CD4-positive, alpha-beta T cell treated with Interleukin-12 subunit alpha and Interleukin-12 subunit beta, for 1 hour (primary cell): ENCODE results near the gene CADPS.
A peak's percentile ranks its signal among the peaks of the same experiment; 100 is the strongest.

Experiments
- DNase-seq: peaks from one replicate; pipeline ENCODE4 v3.0.0-alpha.2; 2020

The CADPS gene

GRCh38 chr3:62481962-62482361 lies 393.3 kb downstream of the CADPS start:
- DNase-seq, result no peak

DNA sequence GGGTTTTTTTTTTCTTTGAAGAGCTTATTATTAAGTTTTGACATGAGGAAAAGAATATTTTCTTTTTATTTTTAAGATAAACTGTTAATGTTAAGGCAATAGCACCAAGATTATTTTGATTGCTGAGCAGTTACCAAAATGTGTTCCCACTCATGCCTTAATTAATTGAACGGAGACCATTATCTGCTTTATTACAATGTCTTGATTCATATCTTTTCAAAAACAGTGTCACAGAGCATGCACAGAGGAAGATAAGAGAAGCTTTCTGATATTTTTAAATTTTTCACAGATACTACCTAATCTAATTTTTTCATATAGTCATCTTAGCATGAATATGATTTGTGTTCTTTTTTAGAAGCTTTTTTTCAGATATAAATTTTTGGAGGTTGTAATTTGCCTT lies 395.2 kb downstream of the CADPS start:
- no peak for DNase-seq

GRCh38 chr3:62479326-62479725 lies 395.9 kb downstream of the CADPS start:
- DNase-seq, result no peak

- no peak for DNase-seq
Observed at GRCh38 chr3:62475306-62475705, 399.9 kb downstream of the CADPS start.

DNA sequence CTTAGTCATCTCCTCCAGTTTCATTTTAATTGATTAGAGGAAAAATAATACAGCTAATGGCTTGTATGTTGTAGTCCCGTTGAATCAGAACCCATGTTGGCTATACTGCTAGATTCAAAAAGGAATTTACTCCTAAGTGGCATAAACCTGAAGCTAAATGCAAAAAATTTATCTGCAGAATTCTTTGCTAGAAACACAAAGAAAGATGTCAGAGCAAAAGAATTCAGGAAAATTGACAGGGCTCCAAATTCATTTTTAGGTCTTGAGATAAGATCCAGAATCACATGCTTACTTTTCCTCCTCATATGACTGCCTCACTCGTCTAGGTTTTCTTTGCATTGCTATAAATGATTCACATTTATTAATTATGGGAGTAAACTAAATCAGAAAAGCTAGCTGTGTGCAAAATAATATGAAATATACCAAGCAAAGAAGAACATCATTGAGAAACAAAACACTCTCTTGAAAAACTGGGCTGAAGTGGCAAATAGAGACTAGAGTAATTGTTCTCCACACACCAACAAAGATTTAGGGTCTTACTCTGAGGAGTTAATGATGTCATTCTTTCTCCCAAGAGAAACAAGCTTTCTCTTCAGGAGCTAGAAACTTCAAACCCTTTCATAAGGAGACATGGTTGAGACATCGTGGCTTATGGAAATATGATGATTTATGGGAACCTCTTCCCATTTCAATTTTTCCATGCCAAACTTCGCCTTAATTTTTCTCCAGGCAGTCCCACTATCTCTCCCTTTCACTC lies 407.1 kb downstream of the CADPS start:
- no peak for DNase-seq

DNA sequence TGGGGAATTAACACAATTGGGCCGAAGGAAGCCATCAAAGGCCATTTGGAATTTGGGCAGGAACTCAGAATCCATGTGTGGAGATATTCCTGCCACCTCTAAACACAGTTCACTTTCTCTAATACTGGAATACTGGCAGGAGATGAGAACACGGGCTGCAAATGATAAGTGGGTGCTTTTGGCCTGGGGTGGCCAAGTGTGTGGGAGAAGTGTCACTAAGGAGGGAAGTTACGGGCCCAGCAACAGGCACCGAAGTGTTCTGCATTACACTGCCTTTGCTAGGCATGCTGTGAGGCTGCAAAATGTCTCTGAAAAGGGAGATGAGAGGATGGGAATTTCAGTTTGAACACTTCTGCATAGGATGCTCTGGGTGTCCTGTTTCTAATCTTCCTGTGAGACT lies 412.4 kb downstream of the CADPS start:
- no peak for DNase-seq

DNA sequence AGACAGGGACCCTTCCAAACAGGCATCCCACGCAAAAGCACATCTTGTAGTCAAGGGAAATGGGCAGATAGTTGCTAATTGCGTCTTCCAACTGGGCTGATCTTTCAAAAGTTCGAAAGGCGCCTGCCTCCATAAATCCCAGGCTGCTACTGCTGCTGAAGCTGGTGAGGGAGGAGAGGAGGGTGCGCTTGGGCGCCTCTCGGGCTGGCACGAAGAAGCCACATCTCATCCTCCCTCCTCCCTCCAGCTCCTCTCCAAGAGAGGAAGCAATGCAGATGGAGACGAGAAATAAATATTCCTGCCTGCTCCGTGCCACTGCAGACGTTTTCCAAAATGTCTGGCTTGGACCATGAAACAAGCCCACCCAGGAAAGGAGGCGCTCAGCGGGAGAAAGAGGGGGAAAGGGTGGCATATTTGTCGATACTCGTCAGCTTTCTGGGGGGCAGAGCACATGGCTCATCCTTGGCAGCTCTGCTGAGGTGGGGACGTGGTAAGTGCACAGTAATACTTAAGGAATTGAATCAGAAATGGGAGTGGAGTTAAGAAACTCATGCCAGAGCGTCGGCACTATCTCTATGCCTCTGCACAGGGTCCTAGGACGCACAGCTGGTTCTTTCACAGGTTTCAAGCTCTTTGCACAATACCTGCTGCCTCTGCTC lies 413.0 kb downstream of the CADPS start:
- DNase-seq, result no peak

DNA sequence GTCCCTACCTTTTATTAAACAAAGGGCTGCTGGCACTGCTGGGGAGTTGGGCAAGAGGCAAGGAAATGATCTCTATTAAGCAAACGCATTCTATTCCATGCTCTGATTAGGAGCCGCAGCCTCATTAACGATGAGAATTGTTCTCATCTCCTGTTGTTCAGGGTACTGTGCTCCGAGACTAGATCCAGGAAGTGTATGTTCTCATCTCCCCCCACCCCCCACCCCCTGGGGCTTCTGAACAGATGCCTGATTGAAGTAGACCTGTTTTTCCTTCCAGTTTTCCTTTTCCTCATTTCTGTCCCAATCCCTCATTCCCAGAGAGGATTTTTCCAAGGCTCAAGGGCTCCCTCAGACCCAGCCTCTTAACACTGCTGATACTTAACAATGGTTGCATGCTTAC lies 420.3 kb downstream of the CADPS start:
- DNase-seq, result no peak

- DNase-seq, result no peak
Observed at GRCh38 chr3:62453448-62453847, 421.8 kb downstream of the CADPS start.

- DNase-seq, result no peak
Observed at GRCh38 chr3:62451211-62451887, 423.9 kb downstream of the CADPS start.

DNA sequence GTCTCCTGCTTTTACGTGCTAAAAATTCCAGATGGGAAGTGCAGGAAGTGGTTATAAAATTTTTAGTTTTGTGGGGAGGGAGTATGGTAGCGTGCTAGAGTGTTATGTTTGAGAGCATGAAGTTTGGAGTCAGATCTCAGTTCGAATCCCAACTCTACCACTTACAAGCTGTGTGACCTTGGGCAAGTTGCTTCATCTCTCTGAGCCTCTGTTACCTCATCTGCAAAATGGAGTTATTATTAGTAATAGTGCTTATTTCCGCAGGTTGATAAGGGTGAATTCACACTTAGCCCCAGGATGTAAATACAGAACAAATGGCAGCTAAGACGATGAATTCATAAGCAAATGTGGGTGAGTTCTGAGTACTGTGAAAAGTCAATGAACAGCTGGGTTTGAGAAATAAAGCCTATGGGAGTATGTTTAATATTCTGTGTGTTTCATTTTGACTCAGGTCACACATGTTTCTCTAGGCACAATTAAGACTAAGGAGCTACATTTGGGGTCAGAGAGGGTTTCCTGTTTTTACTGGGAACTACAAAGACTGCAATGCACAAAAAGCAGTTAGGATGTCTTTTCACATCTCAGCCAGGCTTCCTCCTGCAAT lies 428.8 kb downstream of the CADPS start:
- no peak for DNase-seq

GRCh38 chr3:62445275-62445674 lies 429.9 kb downstream of the CADPS start:
- peak; percentile 23 for DNase-seq

DNA sequence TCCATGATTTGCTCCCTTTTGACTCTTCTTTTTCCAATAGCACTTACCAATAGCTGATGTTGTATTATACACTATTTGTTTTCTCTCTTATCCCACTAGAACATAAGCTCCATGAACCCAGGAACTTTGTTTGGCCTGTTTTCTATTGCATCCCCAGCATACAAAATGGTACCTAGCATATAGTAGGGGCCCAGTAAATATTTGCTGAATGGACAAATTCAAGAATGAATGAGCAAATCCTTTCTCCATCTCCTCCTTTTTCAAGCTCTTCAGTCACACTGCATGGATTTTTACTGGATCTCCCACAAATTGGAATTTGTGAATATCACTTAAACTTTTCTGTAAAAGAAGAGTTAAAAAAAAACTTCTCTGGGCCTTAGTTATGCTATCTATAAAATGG lies 435.2 kb downstream of the CADPS start:
- no peak for DNase-seq

- DNase-seq, result no peak
Observed at GRCh38 chr3:62439176-62439813, 435.9 kb downstream of the CADPS start.

DNA sequence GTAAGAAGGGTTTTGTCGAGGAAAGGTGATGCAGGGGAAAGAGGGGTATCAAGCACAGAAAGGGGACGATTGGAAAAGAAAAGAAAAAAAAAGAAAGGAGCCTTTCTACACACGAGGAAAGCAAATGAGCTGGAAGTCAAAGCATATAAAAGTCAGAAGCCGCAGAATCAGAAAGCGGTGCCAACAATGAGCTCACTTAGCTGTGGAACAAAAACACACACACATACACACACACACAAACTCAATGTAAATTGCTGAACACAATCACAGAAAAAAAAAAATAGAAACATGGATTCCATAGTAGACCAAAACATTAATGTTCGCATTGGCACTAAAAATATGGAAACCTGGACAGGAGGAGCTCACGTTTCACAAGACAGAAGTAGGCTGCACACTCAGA lies 438.4 kb downstream of the CADPS start:
- no peak for DNase-seq

GRCh38 chr3:62433396-62433795 lies 441.8 kb downstream of the CADPS start:
- no peak for DNase-seq

GRCh38 chr3:62421207-62421606 lies 454.0 kb downstream of the CADPS start:
- no peak for DNase-seq

GRCh38 chr3:62416144-62416543 lies 459.1 kb downstream of the CADPS start:
- no peak for DNase-seq

DNA sequence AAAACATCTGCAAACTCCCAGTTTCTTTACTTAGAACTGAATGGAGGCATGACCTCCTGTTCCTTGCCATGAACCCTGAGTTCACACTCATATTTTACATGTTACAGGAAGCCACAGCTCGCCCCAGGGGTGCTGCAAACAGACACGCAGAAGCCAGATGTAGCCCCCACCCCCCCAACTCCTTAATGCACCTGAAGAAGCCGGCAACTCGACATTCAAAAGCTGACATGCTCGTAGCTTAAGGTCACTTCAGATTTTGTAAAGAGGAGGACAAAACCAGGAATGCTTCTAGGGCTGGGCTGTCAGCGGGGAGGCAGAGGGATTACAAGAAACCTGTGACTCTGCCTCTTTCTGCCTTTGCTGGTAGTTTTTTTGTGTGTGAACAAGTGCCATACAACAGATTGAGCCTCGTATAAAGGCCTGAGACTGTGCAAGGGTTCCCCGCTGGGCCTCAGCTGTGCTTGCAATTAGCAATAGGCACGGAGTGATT lies 459.9 kb downstream of the CADPS start:
- DNase-seq, result no peak

DNA sequence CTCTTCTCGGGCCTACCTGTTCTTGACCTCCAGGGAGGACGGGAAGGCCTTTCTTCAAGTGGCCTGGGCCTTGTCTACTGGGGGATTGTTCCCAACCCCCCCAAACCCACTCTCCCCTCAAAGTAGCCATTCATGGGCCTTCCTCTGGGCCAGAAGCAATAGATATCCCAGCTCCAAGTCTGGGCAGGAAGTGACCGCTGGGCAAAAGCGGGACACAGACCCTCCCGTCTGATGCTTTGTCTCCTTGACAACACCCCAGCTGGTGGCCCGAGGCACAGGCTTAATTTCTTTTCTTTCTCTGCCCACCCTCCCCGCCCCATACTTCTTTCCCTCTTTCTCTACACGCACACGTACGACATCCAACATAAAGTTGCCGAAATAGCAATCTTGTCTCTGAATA lies 460.4 kb downstream of the CADPS start:
- DNase-seq, result no peak

- no peak for DNase-seq
Observed at GRCh38 chr3:62413687-62414086, 461.5 kb downstream of the CADPS start.

GRCh38 chr3:62406945-62407344 lies 468.3 kb downstream of the CADPS start:
- no peak for DNase-seq

- DNase-seq, result no peak
Observed at GRCh38 chr3:62405566-62405965, 469.6 kb downstream of the CADPS start.
